ENCODE measurements around the gene IL6ST. TPM values are rescaled to one million over a fixed set of nuclear protein-coding genes. Genes with fewer than 3 reads are reported as not detected.
A peak's percentile ranks its signal among the peaks of the same experiment; 100 is the strongest.
"Not testable (repeated sequence)": the region's sequence is repeated elsewhere in the genome, so short reads cannot be mapped to it uniquely, and the experiment has no call there.

Gene IL6ST
- total and polyA plus RNA-seq, 10 of the 15 experiments (the other 5 are each of a cell fraction or from before 2014, with no cell fraction given), result 1.5 to 139 (median 13.0) TPM

DNA sequence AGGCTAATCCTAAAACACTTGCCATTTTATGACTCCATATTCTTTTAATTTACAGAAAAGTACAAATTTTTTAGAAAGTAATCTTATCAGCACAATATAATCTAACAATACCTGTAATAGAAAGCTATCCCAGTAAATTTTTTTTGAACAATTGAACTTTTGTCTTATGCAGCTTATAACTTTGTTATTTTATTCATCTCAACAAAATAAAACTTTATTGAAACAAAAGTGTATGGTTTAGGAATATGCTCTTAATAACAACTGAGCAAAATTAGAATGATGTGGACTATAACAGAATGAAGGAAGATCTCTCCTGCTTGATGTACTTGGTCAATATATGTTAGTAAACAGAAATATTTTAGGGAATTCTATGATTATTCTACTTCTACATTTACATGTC, 57.2 kb downstream of the IL6ST start:
- RAD21 ChIA-PET (ENCODE audit: unreplicated experiment), result interaction anchor here (1.0 to 4.4 kb wide), 15 partner anchors 8 to 765 kb away, joined by 3 to 90 read pairs (median 6); no protein-coding TSS in a partner anchor
- H3K9me3 ChIP-seq (replicated peaks; ENCODE audit: control insufficient read depth, insufficient read depth, low read length); H3K36me3 ChIP-seq (ENCODE audit: control insufficient read depth in 2 of 2, insufficient read depth in 2 of 2, low read length in 1 of 2); H3K27me3 ChIP-seq (replicated peaks in 1 of 2; ENCODE audit: control insufficient read depth in 2 of 2, insufficient read depth in 2 of 2, low read length in 1 of 2); H3K4me3 ChIP-seq; H3K9ac ChIP-seq (ENCODE audit: control insufficient read depth, insufficient read depth, low read length); BruUV-seq (replicated peaks); FAIRE-seq; H3K4me2 ChIP-seq (ENCODE audit: control insufficient read depth, insufficient read depth); ATAC-seq; H2AFZ ChIP-seq (ENCODE audit: control insufficient read depth, low read depth, low read length); H3K27ac ChIP-seq (ENCODE audit: control insufficient read depth, insufficient read depth); H3K4me1 ChIP-seq (ENCODE audit: control insufficient read depth, insufficient read depth, low read length); H3K79me2 ChIP-seq (ENCODE audit: control insufficient read depth, insufficient read depth, low read length); DNase-seq (ENCODE audit: low read depth, low spot score); H4K20me1 ChIP-seq (ENCODE audit: control insufficient read depth, insufficient read depth): not testable (repeated sequence)
- CTCF ChIA-PET, result interaction anchor here (1.1 to 5.5 kb wide), 25 partner anchors 9 to 765 kb away, joined by 3 to 114 read pairs (median 6); partner anchors contain the start of gene IL6ST
- intact Hi-C loops (cut with micrococcal nuclease; ENCODE audit: unreplicated experiment), result loop anchor here (2.0 kb wide), 1 partner anchor 331 kb away; no protein-coding TSS in a partner anchor
- TF ChIP-seq, protein P1, sequence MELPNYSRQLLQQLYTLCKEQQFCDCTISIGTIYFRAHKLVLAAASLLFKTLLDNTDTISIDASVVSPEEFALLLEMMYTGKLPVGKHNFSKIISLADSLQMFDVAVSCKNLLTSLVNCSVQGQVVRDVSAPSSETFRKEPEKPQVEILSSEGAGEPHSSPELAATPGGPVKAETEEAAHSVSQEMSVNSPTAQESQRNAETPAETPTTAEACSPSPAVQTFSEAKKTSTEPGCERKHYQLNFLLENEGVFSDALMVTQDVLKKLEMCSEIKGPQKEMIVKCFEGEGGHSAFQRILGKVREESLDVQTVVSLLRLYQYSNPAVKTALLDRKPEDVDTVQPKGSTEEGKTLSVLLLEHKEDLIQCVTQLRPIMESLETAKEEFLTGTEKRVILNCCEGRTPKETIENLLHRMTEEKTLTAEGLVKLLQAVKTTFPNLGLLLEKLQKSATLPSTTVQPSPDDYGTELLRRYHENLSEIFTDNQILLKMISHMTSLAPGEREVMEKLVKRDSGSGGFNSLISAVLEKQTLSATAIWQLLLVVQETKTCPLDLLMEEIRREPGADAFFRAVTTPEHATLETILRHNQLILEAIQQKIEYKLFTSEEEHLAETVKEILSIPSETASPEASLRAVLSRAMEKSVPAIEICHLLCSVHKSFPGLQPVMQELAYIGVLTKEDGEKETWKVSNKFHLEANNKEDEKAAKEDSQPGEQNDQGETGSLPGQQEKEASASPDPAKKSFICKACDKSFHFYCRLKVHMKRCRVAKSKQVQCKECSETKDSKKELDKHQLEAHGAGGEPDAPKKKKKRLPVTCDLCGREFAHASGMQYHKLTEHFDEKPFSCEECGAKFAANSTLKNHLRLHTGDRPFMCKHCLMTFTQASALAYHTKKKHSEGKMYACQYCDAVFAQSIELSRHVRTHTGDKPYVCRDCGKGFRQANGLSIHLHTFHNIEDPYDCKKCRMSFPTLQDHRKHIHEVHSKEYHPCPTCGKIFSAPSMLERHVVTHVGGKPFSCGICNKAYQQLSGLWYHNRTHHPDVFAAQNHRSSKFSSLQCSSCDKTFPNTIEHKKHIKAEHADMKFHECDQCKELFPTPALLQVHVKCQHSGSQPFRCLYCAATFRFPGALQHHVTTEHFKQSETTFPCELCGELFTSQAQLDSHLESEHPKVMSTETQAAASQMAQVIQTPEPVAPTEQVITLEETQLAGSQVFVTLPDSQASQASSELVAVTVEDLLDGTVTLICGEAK (IDR thresholded peaks at IDR 0.05; ENCODE audit: borderline replicate concordance), result peak; percentile 84
- POLR2A ChIA-PET, result interaction anchor here (2.1 kb wide), 1 partner anchor 263 kb away, joined by 4 read pairs; no protein-coding TSS in a partner anchor
- in situ Hi-C loops (cut with MboI), result loop anchor here (10.0 kb wide), 1 partner anchor 897 kb away; no protein-coding TSS in a partner anchor
- SMC1A ChIA-PET (ENCODE audit: uncharacterized antibody, unreplicated experiment), result interaction anchor here (0.7 to 4.4 kb wide), 26 partner anchors 9 to 901 kb away, joined by 3 to 123 read pairs (median 8); no protein-coding TSS in a partner anchor
